Measurements from ENCODE around the gene BLM.

GRCh38 chr15:90675464-90675863 is 41.7 kb upstream of the BLM start:
- TF ChIP-seq, protein P1, sequence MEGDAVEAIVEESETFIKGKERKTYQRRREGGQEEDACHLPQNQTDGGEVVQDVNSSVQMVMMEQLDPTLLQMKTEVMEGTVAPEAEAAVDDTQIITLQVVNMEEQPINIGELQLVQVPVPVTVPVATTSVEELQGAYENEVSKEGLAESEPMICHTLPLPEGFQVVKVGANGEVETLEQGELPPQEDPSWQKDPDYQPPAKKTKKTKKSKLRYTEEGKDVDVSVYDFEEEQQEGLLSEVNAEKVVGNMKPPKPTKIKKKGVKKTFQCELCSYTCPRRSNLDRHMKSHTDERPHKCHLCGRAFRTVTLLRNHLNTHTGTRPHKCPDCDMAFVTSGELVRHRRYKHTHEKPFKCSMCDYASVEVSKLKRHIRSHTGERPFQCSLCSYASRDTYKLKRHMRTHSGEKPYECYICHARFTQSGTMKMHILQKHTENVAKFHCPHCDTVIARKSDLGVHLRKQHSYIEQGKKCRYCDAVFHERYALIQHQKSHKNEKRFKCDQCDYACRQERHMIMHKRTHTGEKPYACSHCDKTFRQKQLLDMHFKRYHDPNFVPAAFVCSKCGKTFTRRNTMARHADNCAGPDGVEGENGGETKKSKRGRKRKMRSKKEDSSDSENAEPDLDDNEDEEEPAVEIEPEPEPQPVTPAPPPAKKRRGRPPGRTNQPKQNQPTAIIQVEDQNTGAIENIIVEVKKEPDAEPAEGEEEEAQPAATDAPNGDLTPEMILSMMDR (IDR thresholded peaks at IDR 0.05): no peak
- no peak for TF ChIP-seq EZH2 (IDR thresholded peaks at IDR 0.05)
- TF ChIP-seq EZH2phosphoT487 (IDR thresholded peaks at IDR 0.05): no peak

All from neural progenitor cell (in vitro differentiated cells).